ENCODE results near the gene SEMA3B. TPM values are rescaled to one million over a fixed set of nuclear protein-coding genes. Genes with fewer than 3 reads are reported as not detected.

Gene SEMA3B
- total and polyA plus RNA-seq, 2 experiments from 2014 or later, result 67.7 to 104 TPM

DNA sequence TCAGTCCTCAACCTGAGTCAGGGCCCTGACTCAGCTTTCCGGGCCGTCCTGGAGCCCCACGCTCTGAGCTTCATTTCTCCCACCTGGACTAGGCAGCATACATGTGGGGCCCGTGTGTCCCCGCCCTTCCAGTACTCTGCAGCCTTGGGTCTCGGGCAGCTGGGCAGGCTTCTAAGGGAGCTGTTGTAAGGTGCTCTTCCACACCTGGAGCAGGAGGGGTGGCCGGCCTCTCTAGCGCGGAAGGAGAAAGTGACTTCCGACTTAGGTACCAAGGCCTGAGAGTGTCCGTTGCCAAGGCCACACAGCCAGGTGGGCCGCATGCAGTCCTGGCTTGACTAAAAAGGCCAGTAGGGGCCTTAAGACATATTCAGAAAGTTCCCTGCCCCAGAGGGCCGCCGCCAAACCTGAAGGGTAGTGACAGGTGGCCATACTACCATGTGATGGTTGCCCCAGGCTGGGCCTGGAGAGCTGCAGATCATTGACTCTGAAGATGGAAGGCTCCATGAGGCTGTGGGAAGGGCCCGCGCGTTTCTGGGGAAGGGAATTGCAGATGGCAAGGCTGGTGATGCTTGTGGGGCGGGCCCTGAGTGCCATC is 9.4 kb upstream of the SEMA3B start:
- Histone ChIP-seq H2AFZ (no peak overlapping the region), H3K79me2 (peaks cover 12% of the 10 kb centered on the region), H3K4me3 (no peak overlapping the region), H3K27me3 (no peaks in the 10 kb centered on the region), H3K36me3 (replicated peaks; ENCODE audit: insufficient read depth, low read depth) (no peaks in the 10 kb centered on the region), H3K27ac (peak overlapping the region; percentile 97), H3K9me3 (ENCODE audit: low read depth) (no peaks in the 10 kb centered on the region), H3K4me1 (ENCODE audit: insufficient read depth) (peaks cover 30% of the 10 kb centered on the region), H3K4me2 (peak overlapping the region; percentile 78), H3K9me2 (replicated peaks; ENCODE audit: insufficient read depth) (no peaks in the 10 kb centered on the region), H4K20me1 (ENCODE audit: insufficient read depth, poor library complexity, severe bottlenecking) (no peaks in the 10 kb centered on the region)
- 66% methylated on average over 18 of the region's 18 CpGs for WGBS (ENCODE audit: low lambda C conversion rate, missing lambda C conversion rate)
- DNase-seq (ENCODE audit: low spot score), result no peak
- TF ChIP-seq EZH2phosphoT487 (IDR thresholded peaks at IDR 0.05; ENCODE audit: low read depth, severe bottlenecking, unreplicated experiment), result no peak
- TF ChIP-seq EZH2 (IDR thresholded peaks at IDR 0.05; ENCODE audit: borderline replicate concordance), result no peak
- no peak for TF ChIP-seq CTCF (IDR thresholded peaks at IDR 0.05; ENCODE audit: poor library complexity)

GRCh38 chr3:50260027-50260941 is 8.7 kb upstream of the SEMA3B start:
- peak overlapping the region; percentile 32 for H2AFZ ChIP-seq
- peaks cover 12% of the 10 kb centered on the region for H3K79me2 ChIP-seq
- no peaks in the 10 kb centered on the region for H3K27me3 ChIP-seq
- H3K9me2 ChIP-seq (replicated peaks; ENCODE audit: insufficient read depth), result no peaks in the 10 kb centered on the region
- no peaks in the 10 kb centered on the region for H3K9me3 ChIP-seq (ENCODE audit: low read depth)
- peak overlapping the region; percentile 97 for H3K27ac ChIP-seq
- WGBS (ENCODE audit: low lambda C conversion rate, missing lambda C conversion rate), result 13% methylated on average over 18 of the region's 70 CpGs
- H3K36me3 ChIP-seq (replicated peaks; ENCODE audit: insufficient read depth, low read depth), result no peaks in the 10 kb centered on the region
- H4K20me1 ChIP-seq (ENCODE audit: insufficient read depth, poor library complexity, severe bottlenecking), result no peaks in the 10 kb centered on the region
- peaks cover 34% of the 10 kb centered on the region for H3K4me1 ChIP-seq (ENCODE audit: insufficient read depth)
- TF ChIP-seq EZH2phosphoT487 (IDR thresholded peaks at IDR 0.05; ENCODE audit: low read depth, severe bottlenecking, unreplicated experiment) (no peak), CTCF (IDR thresholded peaks at IDR 0.05; ENCODE audit: poor library complexity) (peak; percentile 99)
- peak; percentile 97 for DNase-seq (ENCODE audit: low spot score)
- peak overlapping the region; percentile 40 for H3K4me3 ChIP-seq
- peak overlapping the region; percentile 78 for H3K4me2 ChIP-seq

DNA sequence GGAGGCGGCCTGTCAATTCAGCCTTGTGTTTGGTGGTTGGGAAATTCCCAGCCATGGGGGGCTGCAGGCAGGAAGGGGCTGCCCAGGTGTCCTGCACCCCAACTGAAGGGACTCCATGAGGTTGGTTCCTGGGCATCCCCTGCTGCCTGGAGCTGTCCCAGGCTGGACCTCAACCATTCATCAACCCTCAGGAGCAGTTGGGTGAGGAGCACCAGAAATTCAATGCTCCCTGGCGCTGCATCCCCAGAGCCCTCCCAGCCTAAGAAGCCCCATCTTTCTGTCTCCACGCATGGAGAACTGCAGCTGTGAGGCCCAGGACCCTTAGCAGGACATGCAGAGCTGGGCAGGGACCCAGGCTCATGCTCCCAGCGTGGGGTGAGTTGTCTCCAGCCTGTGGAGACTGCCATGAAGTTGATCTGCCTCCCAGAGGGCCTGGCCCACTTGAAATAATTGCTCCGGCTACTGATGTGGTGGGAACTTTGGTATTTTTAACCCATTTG is 8.0 kb upstream of the SEMA3B start:
- no peak overlapping the region for H3K4me3 ChIP-seq
- H2AFZ ChIP-seq, result no peak overlapping the region
- H3K36me3 ChIP-seq (replicated peaks; ENCODE audit: insufficient read depth, low read depth), result no peaks in the 10 kb centered on the region
- peak overlapping the region; percentile 78 for H3K4me2 ChIP-seq
- WGBS (ENCODE audit: low lambda C conversion rate, missing lambda C conversion rate), result 85% methylated on average over 5 of the region's 5 CpGs
- no peaks in the 10 kb centered on the region for H3K9me2 ChIP-seq (replicated peaks; ENCODE audit: insufficient read depth)
- H3K9me3 ChIP-seq (ENCODE audit: low read depth), result no peaks in the 10 kb centered on the region
- H4K20me1 ChIP-seq (ENCODE audit: insufficient read depth, poor library complexity, severe bottlenecking), result no peaks in the 10 kb centered on the region
- H3K79me2 ChIP-seq, result peaks cover 12% of the 10 kb centered on the region
- no peak for DNase-seq (ENCODE audit: low spot score)
- peak overlapping the region; percentile 97 for H3K27ac ChIP-seq
- TF ChIP-seq CTCF (IDR thresholded peaks at IDR 0.05; ENCODE audit: poor library complexity), result no peak
- no peak for TF ChIP-seq EZH2 (IDR thresholded peaks at IDR 0.05; ENCODE audit: borderline replicate concordance)
- TF ChIP-seq EZH2phosphoT487 (IDR thresholded peaks at IDR 0.05; ENCODE audit: low read depth, severe bottlenecking, unreplicated experiment), result no peak
- H3K27me3 ChIP-seq, result no peaks in the 10 kb centered on the region
- H3K4me1 ChIP-seq (ENCODE audit: insufficient read depth), result peaks cover 41% of the 10 kb centered on the region

Data from hepatocyte (in vitro differentiated cells).